GM19324 (cell line): ENCODE results near the gene FBLN5.
A peak's percentile ranks its signal among the peaks of the same experiment; 100 is the strongest.

ENCODE experiments used
- ATAC-seq: cut with Tn5 transposase; IDR thresholded peaks from one replicate; pipeline ENCODE4 v1.9.1; 2021; ENCODE audit warnings: mild to moderate bottlenecking, moderate library complexity; ENCODE audit not compliant: unreplicated experiment, low FRiP score

FBLN5 gene

GRCh38 chr14:91835920-91836843 lies 111.3 kb downstream of the FBLN5 start:
- ATAC-seq, result peak; percentile 71

GRCh38 chr14:91835197-91835919 lies 112.1 kb downstream of the FBLN5 start:
- ATAC-seq, result no peak

DNA sequence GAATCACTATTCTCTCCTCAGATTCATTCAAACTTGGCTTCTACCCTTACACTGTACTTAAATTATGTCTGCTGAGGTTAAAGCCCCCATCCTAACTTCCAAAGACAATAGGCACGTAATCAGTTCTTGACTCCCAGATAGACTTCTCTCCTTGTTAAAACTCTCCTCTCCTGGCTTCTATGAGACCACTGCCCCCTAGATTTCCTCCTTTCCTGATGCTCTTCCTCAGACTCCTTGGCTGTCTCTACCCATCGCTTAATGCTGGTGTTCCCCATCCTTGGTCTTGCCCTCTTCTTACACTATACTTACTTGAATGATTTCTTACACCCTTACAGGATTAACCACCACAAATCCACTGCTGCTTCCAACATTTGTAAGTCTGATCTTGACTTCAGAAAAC lies 112.9 kb downstream of the FBLN5 start:
- ATAC-seq, result no peak

- ATAC-seq, result no peak
Measured at GRCh38 chr14:91831337-91831736, 116.2 kb downstream of the FBLN5 start.

DNA sequence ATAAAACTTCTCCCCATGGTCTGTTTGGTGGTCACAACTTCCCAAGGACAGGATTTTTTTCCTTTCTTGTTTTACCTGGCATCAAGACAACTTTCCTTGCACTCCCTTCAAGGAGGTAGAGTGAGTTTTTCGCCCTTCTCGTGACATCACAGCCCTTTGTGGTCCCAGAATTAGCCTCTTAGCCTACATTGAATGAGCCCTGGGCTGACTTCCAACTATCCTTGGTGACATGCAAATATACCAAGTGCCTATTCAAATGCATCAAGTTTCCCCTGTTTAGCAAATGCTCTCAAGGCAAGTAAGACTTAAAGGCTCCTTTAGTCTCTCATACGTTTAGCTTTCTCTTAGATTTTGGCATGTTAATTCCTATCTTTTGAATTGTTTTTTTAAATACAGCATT lies 116.7 kb downstream of the FBLN5 start:
- ATAC-seq, result peak; percentile 69

DNA sequence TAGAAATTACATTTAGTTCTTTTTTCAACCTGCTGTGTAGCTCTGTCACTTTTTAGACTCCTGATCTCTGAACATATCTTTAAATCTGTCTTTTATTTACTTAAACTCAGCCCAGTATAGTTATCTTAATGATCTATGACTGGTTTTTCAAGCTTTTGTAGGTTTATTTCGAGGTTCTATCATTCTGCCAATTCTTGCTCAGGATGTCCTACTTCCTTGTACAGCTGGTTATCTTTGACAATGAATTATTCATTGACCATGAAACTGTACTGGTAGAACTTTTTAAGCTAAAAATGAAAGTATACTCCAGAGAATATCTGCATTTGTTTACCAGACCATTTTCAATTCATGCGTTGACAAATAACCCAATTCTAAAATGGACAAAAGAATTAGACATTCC lies 118.0 kb downstream of the FBLN5 start:
- ATAC-seq, result no peak

DNA sequence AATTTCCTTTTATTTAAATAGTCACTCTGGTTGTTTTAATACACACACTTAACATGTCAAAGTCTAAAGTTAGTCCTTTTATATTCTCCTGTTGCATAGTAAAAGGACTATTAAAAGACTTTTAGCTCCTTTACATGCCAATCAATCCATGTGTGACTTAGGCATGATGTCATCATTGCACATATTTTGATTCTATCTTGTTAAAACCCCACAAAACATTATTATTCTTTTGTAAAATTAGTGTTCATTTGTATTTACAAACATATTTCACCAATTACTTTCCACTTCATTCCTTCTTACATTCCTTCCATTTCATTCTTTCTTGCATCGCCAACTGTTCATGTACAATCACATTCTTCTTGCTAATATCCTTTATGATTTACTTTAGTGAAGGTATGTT lies 119.7 kb downstream of the FBLN5 start:
- ATAC-seq, result no peak
